Measurements from ENCODE around the gene ZNF736. TPM values are rescaled to one million over a fixed set of nuclear protein-coding genes. Genes with fewer than 3 reads are reported as not detected.
A peak's percentile ranks its signal among the peaks of the same experiment; 100 is the strongest.
"Not testable (repeated sequence)": the region's sequence is repeated elsewhere in the genome, so short reads cannot be mapped to it uniquely, and the experiment has no call there.

The ZNF736 gene
- total and polyA plus RNA-seq, 12 donors = 4.1 to 25.5 (median 12.0) TPM

- H3K4me1 ChIP-seq (replicated peaks in 1 of 2) = peaks cover 0 to 7% of the 10 kb centered on the region in 2 donors
- TF ChIP-seq POLR2A (IDR thresholded peaks at IDR 0.05) = no peak
- H3K9me3 ChIP-seq (replicated peaks in 1 of 3) = no peaks in the 10 kb centered on the region
- WGBS, 4 donors = 43 to 56% (median 51%) methylated on average over 6 to 7 of the region's 7 CpGs
- peak in 4 of 7 donors; percentile 18 to 58 (median 26) for DNase-seq
- no peaks in the 10 kb centered on the region for H3K36me3 ChIP-seq (replicated peaks in 1 of 2)
- no peaks in the 10 kb centered on the region for H3K27me3 ChIP-seq
- peak overlapping the region in 4 of 5 donors; percentile 74 to 92 (median 88) for H3K27ac ChIP-seq
- intact Hi-C loops (cut with DNase I) = no loop called here
- peak overlapping the region in 2 of 4 donors; percentile 62 to 98 for H3K4me3 ChIP-seq
Observed at GRCh38 chr7:64308016-64308270, 5.8 kb upstream of the ZNF736 start.

- H3K4me1 ChIP-seq (replicated peaks in 1 of 2) = peaks cover 11 to 21% of the 10 kb centered on the region in 2 donors
- H3K9me3 ChIP-seq (replicated peaks in 1 of 3) = no peaks in the 10 kb centered on the region
- H3K4me3 ChIP-seq = no peak overlapping the region
- intact Hi-C loops (cut with DNase I) = no loop called here
- WGBS, 4 donors = 67 to 100% (median 90%) methylated on average over 3 of the region's 3 CpGs
- no peak for DNase-seq
- no peak overlapping the region for H3K27ac ChIP-seq
- TF ChIP-seq POLR2A (IDR thresholded peaks at IDR 0.05) = no peak
- no peaks in the 10 kb centered on the region for H3K36me3 ChIP-seq (replicated peaks in 1 of 2)
- H3K27me3 ChIP-seq = no peaks in the 10 kb centered on the region
Observed at GRCh38 chr7:64310426-64310825, 3.3 kb upstream of the ZNF736 start.

- 13 to 70% (median 31%) methylated on average over 2 of the region's 2 CpGs for WGBS, 4 donors
- H3K4me1 ChIP-seq (replicated peaks in 1 of 2) = peaks cover 11 to 20% of the 10 kb centered on the region in 2 donors
- peak overlapping the region in 2 of 5 donors; percentile 6 to 57 for H3K27ac ChIP-seq
- no peaks in the 10 kb centered on the region for H3K9me3 ChIP-seq (replicated peaks in 1 of 3)
- intact Hi-C loops (cut with DNase I) = no loop called here
- no peaks in the 10 kb centered on the region for H3K27me3 ChIP-seq
- DNase-seq = peak in 6 of 7 donors; percentile 23 to 65 (median 44)
- H3K36me3 ChIP-seq (replicated peaks in 1 of 2) = no peaks in the 10 kb centered on the region
- no peak overlapping the region for H3K4me3 ChIP-seq
- TF ChIP-seq POLR2A (IDR thresholded peaks at IDR 0.05) = no peak
Observed at GRCh38 chr7:64312826-64313225, 935 bp upstream of the ZNF736 start.

DNA sequence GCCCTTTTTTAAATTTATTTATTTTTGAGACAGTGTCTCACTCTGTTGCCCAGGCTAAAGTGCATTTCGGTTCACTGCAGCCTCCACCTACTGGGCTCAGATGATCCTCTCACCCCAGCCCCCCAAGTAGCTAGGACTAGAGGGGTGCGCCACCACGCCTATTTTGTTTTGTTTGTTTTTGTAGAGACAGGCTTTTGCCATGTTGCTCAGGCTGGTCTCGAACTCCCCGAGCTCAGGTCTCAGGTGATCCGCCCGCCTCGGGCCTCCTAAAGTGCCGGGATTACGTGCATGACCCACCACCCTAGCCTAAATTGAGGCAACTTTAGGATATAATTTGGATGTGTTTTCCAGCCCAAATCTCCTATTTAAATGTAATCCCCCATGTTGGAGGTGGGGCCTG, 805 bp downstream of the ZNF736 start:
- TF ChIP-seq POLR2A (IDR thresholded peaks at IDR 0.05) = no peak
- TF ChIP-seq, protein P1, sequence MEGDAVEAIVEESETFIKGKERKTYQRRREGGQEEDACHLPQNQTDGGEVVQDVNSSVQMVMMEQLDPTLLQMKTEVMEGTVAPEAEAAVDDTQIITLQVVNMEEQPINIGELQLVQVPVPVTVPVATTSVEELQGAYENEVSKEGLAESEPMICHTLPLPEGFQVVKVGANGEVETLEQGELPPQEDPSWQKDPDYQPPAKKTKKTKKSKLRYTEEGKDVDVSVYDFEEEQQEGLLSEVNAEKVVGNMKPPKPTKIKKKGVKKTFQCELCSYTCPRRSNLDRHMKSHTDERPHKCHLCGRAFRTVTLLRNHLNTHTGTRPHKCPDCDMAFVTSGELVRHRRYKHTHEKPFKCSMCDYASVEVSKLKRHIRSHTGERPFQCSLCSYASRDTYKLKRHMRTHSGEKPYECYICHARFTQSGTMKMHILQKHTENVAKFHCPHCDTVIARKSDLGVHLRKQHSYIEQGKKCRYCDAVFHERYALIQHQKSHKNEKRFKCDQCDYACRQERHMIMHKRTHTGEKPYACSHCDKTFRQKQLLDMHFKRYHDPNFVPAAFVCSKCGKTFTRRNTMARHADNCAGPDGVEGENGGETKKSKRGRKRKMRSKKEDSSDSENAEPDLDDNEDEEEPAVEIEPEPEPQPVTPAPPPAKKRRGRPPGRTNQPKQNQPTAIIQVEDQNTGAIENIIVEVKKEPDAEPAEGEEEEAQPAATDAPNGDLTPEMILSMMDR (IDR thresholded peaks at IDR 0.05) = no peak
- Histone ChIP-seq H3K4me3 (peak overlapping the region in 3 of 4 donors; percentile 2 to 71 (median 71)), H3K36me3 (replicated peaks in 1 of 2) (no peaks in the 10 kb centered on the region), H3K27ac (peak overlapping the region in 1 of 5 donors; percentile 55), H3K4me1 (replicated peaks in 1 of 2) (peaks cover 11 to 14% of the 10 kb centered on the region in 2 donors), H3K9me3 (replicated peaks in 1 of 3) (no peaks in the 10 kb centered on the region), H3K27me3 (no peaks in the 10 kb centered on the region)
- 19 to 38% (median 35%) methylated on average over 10 of the region's 10 CpGs for WGBS, 4 donors
- no peak for DNase-seq
- intact Hi-C loops (cut with DNase I) = no loop called here

DNA sequence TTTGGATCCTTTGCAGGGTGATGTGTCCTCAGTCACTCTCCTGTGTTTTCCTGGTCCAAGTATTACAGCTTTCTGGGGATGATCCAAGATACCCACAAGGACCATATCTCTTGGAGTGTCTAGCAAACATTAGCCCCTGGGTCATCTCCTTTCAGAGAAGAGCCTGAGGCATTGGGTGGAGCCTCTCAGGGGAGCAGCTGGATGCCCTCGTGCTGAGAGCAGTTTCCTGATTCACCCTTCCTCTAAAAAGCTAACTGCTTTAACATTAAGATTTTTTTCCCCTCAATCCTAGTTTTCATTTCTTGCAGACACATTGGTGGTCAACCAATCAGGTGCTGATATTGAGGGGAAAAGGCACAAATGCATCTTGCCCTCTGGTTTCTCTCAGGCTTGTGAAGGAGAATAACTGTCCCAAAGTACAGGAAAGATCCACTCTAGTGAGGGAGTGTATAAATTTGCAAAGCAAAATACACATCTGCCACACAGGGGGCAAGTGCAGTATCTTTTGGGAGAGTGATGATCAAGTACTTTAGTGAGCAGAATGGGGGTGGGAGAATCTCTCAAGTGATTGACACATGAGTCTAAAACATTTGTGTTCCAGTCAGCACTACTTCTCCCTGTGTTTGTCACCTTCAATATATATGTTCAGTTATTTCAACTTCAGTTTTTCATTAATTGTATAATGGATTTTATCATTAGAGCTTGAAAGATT, 2.4 kb downstream of the ZNF736 start:
- WGBS, 4 donors = 47 to 62% (median 58%) methylated on average over 1 of the region's 1 CpG

GRCh38 chr7:64320547-64321513, 7.1 kb downstream of the ZNF736 start:
- TF ChIP-seq POLR2A (IDR thresholded peaks at IDR 0.05) = no peak
- TF ChIP-seq, protein P1 (IDR thresholded peaks at IDR 0.05) = no peak
- intact Hi-C loops (cut with DNase I) = no loop called here
- DNase-seq = no peak
- H3K9me3 ChIP-seq (replicated peaks in 1 of 3) = no peaks in the 10 kb centered on the region
- H3K4me1 ChIP-seq (replicated peaks in 1 of 2) = no peaks in the 10 kb centered on the region
- H3K27me3 ChIP-seq = no peaks in the 10 kb centered on the region
- H3K36me3 ChIP-seq (replicated peaks in 1 of 2) = no peaks in the 10 kb centered on the region
- no peak overlapping the region for H3K4me3 ChIP-seq
- no peak overlapping the region for H3K27ac ChIP-seq
- WGBS, 4 donors = 78 to 84% (median 79%) methylated on average over 3 of the region's 3 CpGs

More for the DNA sequence above, 2.4 kb downstream of the ZNF736 start:
- DNase-seq; H3K27me3 ChIP-seq; intact Hi-C loops (cut with DNase I); H3K9me3 ChIP-seq (replicated peaks in 1 of 3); H3K36me3 ChIP-seq (replicated peaks in 1 of 2); H3K4me3 ChIP-seq; H3K27ac ChIP-seq: not testable (repeated sequence)
- H3K4me1 ChIP-seq (replicated peaks in 1 of 2) = peaks cover 11 to 14% of the 10 kb centered on the region in 2 donors

DNA sequence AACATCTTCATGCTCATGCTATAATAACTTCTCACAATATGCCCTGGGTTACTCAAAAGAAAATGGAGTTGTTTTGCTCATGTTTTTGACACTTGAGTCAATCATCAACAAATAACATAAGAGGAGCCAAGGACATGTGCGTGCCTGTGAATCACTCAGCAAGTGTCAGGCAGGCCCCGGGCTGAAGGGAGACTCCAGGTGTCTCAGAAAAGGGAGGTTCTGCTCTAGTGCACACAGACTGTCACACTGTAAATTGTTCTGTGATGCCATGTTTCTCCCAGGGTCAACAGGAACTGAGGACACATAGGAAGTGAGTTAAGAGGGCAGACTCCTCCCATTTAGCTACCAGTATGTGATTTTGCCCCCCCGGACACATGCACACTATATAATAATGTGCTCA, 10.4 kb downstream of the ZNF736 start:
- H3K9me3 ChIP-seq (replicated peaks in 1 of 3) = peaks cover 0 to 13% (median 6%) of the 10 kb centered on the region in 3 donors
- H3K27ac ChIP-seq; H3K27me3 ChIP-seq; DNase-seq; intact Hi-C loops (cut with DNase I); H3K4me1 ChIP-seq (replicated peaks in 1 of 2); H3K4me3 ChIP-seq; H3K36me3 ChIP-seq (replicated peaks in 1 of 2): not testable (repeated sequence)
- WGBS, 4 donors = 69 to 90% (median 73%) methylated on average over 3 of the region's 3 CpGs

DNA sequence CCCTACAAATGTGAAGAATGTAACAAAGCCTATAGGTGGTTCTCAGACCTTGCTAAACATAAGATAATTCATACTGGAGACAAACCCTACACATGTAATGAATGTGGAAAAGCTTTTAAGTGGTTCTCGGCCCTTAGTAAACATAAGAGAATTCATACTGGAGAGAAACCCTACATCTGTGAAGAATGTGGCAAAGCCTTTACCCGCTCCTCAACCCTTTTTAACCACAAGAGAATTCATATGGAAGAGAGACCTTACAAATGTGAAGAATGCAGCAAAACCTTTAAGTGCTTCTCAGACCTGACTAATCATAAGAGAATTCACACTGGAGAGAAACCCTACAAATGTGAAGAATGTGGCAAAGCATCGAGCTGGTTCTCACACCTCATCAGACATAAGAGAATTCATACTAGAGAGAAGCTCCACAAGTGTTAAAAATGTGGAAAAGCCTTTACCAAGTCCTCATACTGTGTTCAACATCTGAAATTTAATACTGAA, 35.0 kb downstream of the ZNF736 start:
- H3K4me3 ChIP-seq; H3K36me3 ChIP-seq (replicated peaks in 1 of 2); H3K27me3 ChIP-seq; H3K4me1 ChIP-seq (replicated peaks in 1 of 2); intact Hi-C loops (cut with DNase I); H3K27ac ChIP-seq; DNase-seq: not testable (repeated sequence)
- peaks cover 21 to 72% (median 45%) of the 10 kb centered on the region in 3 donors for H3K9me3 ChIP-seq (replicated peaks in 1 of 3)
- 91 to 97% (median 94%) methylated on average over 3 of the region's 3 CpGs for WGBS, 4 donors

Measured in adrenal gland (tissue), 12 donors.